Large intestine (tissue), 3 donors: Measurements from ENCODE around the gene FBN1. TPM values are rescaled to one million over a fixed set of nuclear protein-coding genes. Genes with fewer than 3 reads are reported as not detected.

ENCODE experiments used
- DNase-seq, 2 donors: peaks; one replicate each; pipeline versions ENCODE4 v3.0.0 to v3.0.0-alpha.2; 2013
- H3K27ac ChIP-seq: one replicate; pipeline ENCODE4 v1.5.1; 2013; ENCODE audit warnings: low read length
- H3K27me3 ChIP-seq: 2 replicates; pipeline ENCODE4 v1.6.1; 2013; ENCODE audit warnings: low read length; ENCODE audit not compliant: control insufficient read depth, insufficient read depth
- H3K36me3 ChIP-seq: 2 replicates; pipeline ENCODE4 v1.6.1; 2013; ENCODE audit warnings: low read length; ENCODE audit not compliant: control insufficient read depth, insufficient read depth
- H3K4me1 ChIP-seq: one replicate; pipeline ENCODE4 v1.6.1; 2013; ENCODE audit warnings: low read length; ENCODE audit not compliant: control insufficient read depth, insufficient read depth
- H3K4me3 ChIP-seq: one replicate; pipeline ENCODE4 v1.5.1; 2013; ENCODE audit warnings: low read length
- H3K9me3 ChIP-seq: one replicate; pipeline ENCODE4 v1.6.1; 2013; ENCODE audit warnings: mild to moderate bottlenecking, low read depth, low read length, moderate library complexity; ENCODE audit not compliant: control insufficient read depth
- WGBS: methylation state at CpG from one replicate; pipeline ENCODE4 v1.1.5; 2013; ENCODE audit warnings: low lambda C conversion rate; ENCODE audit not compliant: insufficient coverage; 5-methylcytosine and 5-hydroxymethylcytosine counted together
- polyA plus RNA-seq: library from polyadenylated mRNA; unstranded; fragments of 120-200 nt; gene quantifications from one replicate; pipeline ENCODE4 v1.2.1, GENCODE V29; 2013

Gene FBN1
- polyA plus RNA-seq, 1 donor: 49.6 TPM

- Histone ChIP-seq H3K36me3 (no peaks in the 10 kb centered on the region), H3K27ac (no peak overlapping the region), H3K4me1 (no peaks in the 10 kb centered on the region), H3K4me3 (no peak overlapping the region), H3K27me3 (no peaks in the 10 kb centered on the region), H3K9me3 (no peaks in the 10 kb centered on the region)
- no CpG with 5 or more reads among the region's 2 CpGs for WGBS
- no peak for DNase-seq
Measured at GRCh38 chr15:48544778-48545177, 100.7 kb downstream of the FBN1 start.

GRCh38 chr15:48541341-48542278 lies 103.9 kb downstream of the FBN1 start:
- H3K4me1 ChIP-seq: no peaks in the 10 kb centered on the region
- no peaks in the 10 kb centered on the region for H3K27me3 ChIP-seq
- 89% methylated on average over 7 of the region's 10 CpGs for WGBS
- no peak for DNase-seq
- no peak overlapping the region for H3K27ac ChIP-seq
- H3K4me3 ChIP-seq: no peak overlapping the region
- H3K9me3 ChIP-seq: no peaks in the 10 kb centered on the region
- H3K36me3 ChIP-seq: no peaks in the 10 kb centered on the region

DNA sequence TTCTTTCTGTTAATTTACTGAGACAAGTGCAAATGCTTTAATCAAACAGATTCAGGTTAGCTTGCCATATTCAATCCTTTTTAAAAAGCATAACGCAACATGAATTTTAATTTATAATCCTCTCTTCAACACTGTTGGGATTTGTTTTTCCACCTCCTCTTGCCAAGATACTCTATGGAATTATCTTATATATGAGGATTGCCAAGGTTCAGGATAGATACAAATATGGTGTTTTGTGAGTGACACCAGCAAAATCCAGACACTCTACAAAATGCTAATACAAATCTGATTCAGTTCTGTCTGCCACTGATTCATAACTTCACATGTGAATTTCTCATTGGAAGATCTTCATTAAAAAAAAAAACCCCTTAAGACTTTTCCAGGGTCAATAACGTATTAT lies 104.8 kb downstream of the FBN1 start:
- WGBS: 84% methylated on average over 2 of the region's 2 CpGs
- DNase-seq: no peak

GRCh38 chr15:48538941-48539340 lies 106.6 kb downstream of the FBN1 start:
- no CpG with 5 or more reads among the region's 3 CpGs for WGBS
- H3K27me3 ChIP-seq: no peaks in the 10 kb centered on the region
- H3K9me3 ChIP-seq: no peaks in the 10 kb centered on the region

More for the DNA sequence above, 104.8 kb downstream of the FBN1 start:
- Histone ChIP-seq H3K27me3 (no peaks in the 10 kb centered on the region), H3K9me3 (no peaks in the 10 kb centered on the region), H3K36me3 (no peaks in the 10 kb centered on the region), H3K27ac (no peak overlapping the region), H3K4me1 (no peaks in the 10 kb centered on the region), H3K4me3 (no peak overlapping the region)

DNA sequence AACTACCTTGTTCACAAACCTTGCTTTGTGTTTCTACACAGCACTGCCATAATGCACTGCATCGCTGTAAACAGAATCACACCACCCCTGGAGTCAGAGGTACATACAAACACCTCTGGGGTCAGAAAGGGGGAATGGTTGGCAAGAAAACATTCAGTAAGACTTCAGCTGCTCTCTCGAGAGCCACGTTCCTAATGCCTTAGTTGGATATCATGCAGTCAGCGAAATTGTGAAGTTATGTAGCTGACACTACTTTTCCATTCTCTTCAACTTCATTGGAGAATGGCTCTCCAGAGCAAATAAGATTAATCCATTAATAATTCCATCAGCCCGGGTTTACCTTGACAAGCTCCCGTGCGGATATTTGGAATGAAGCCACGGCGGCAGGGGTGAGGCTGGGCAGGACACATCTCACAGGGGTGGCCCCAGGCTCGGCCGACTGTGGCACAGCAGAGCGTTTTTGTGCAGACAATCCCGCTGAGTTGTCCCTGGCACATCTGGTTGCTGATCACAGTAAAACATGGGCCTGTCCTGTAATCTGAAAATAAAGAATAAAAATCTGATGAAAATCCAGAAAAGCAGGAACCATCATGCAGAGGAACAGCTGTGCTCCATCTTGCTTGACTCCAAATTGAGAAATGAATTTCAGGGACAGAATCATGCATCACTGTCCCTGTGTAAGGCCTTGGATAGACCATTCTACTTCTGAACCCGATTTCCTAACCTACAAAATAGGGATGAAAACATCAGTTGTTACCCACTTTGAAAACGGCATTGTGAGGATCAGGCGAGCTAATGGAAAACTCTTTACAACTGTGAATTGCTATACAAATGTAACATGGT lies 108.0 kb downstream of the FBN1 start:
- H3K4me3 ChIP-seq: no peak overlapping the region
- H3K9me3 ChIP-seq: no peaks in the 10 kb centered on the region
- H3K27ac ChIP-seq: no peak overlapping the region
- 96% methylated on average over 4 of the region's 16 CpGs for WGBS
- H3K27me3 ChIP-seq: no peaks in the 10 kb centered on the region
- H3K4me1 ChIP-seq: no peaks in the 10 kb centered on the region
- no peak for DNase-seq
- no peaks in the 10 kb centered on the region for H3K36me3 ChIP-seq

More at GRCh38 chr15:48538941-48539340, 106.6 kb downstream of the FBN1 start:
- no peak for DNase-seq
- Histone ChIP-seq H3K4me1 (no peaks in the 10 kb centered on the region), H3K4me3 (no peak overlapping the region), H3K36me3 (no peaks in the 10 kb centered on the region), H3K27ac (no peak overlapping the region)

- H3K27ac ChIP-seq: no peak overlapping the region
- 73% methylated on average over 2 of the region's 3 CpGs for WGBS
- H3K9me3 ChIP-seq: no peaks in the 10 kb centered on the region
- no peak for DNase-seq
- no peaks in the 10 kb centered on the region for H3K36me3 ChIP-seq
- H3K4me3 ChIP-seq: no peak overlapping the region
- H3K4me1 ChIP-seq: no peaks in the 10 kb centered on the region
- H3K27me3 ChIP-seq: no peaks in the 10 kb centered on the region
Measured at GRCh38 chr15:48536681-48537091, 108.8 kb downstream of the FBN1 start.

GRCh38 chr15:48533982-48534381 lies 111.5 kb downstream of the FBN1 start:
- no peak for DNase-seq
- WGBS: 100% methylated on average over 1 of the region's 2 CpGs
- no peak overlapping the region for H3K4me3 ChIP-seq
- no peaks in the 10 kb centered on the region for H3K4me1 ChIP-seq
- H3K36me3 ChIP-seq: no peaks in the 10 kb centered on the region
- H3K27ac ChIP-seq: no peak overlapping the region
- no peaks in the 10 kb centered on the region for H3K9me3 ChIP-seq
- no peaks in the 10 kb centered on the region for H3K27me3 ChIP-seq

DNA sequence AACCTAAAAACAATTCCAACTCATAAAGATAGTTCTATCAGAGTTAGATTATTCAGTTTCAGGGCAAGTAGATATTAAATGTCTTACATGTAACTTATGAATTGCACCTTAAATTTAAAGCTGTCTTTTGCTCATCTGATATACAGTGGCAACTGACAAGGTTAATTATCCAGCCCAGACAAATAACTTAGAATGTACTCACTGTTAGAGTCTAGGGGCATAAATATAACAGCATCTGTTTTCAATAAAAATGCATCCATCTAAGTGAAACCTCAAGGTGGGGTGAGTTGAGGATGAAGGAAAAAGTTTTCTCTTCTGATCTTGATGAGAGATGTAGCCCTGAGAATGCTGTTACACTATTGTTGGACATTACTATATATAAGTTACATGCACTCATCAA lies 112.6 kb downstream of the FBN1 start:
- no peaks in the 10 kb centered on the region for H3K9me3 ChIP-seq
- H3K36me3 ChIP-seq: no peaks in the 10 kb centered on the region
- H3K27ac ChIP-seq: no peak overlapping the region
- H3K4me1 ChIP-seq: no peaks in the 10 kb centered on the region
- DNase-seq: no peak
- H3K27me3 ChIP-seq: no peaks in the 10 kb centered on the region
- H3K4me3 ChIP-seq: no peak overlapping the region

DNA sequence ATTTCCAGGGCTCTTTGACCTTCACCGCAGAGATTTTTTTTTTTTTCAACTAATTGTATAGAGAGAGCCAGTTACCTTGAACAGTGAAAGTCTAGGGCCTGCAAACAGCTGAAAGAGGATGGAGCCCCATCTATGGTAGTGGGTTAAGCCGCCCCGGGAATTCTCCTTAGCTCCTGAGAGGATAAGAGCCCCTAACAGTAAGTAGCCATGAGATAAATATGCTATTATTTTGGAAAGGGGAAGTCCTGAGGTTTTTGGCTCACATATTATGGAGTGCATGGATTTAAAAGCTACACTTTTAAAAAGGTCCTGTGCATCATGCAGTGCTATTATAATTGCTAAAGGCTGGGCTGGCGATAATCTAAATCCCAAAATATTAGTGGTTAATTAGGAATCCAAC lies 115.0 kb downstream of the FBN1 start:
- no peaks in the 10 kb centered on the region for H3K27me3 ChIP-seq
- no peaks in the 10 kb centered on the region for H3K9me3 ChIP-seq
- no peaks in the 10 kb centered on the region for H3K36me3 ChIP-seq
- WGBS: no CpG with 5 or more reads among the region's 4 CpGs
- no peak overlapping the region for H3K4me3 ChIP-seq
- H3K27ac ChIP-seq: no peak overlapping the region
- no peaks in the 10 kb centered on the region for H3K4me1 ChIP-seq
- no peak for DNase-seq

DNA sequence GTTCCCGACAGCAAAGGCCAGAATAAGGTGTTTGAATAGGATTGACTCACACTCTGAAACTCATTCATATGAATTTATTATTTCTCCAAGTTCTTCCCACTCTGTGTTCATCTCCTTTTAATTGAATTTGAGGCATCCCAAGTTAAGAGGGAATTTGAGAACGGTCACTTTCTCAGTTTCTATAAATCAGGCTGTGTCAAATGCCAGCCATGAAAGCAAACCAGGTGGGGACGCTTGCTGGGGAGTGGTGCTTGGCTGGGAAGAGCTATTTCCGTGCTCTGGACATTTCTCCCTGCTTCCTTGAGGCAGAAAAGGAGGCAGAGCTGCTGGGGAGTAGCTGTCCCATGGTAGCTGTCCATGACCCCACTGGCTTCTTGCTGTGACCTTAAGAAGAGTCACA lies 116.6 kb downstream of the FBN1 start:
- no CpG with 5 or more reads among the region's 4 CpGs for WGBS
- H3K4me3 ChIP-seq: no peak overlapping the region
- no peaks in the 10 kb centered on the region for H3K4me1 ChIP-seq
- H3K27ac ChIP-seq: no peak overlapping the region
- DNase-seq: no peak
- H3K36me3 ChIP-seq: no peaks in the 10 kb centered on the region
- H3K27me3 ChIP-seq: no peaks in the 10 kb centered on the region
- no peaks in the 10 kb centered on the region for H3K9me3 ChIP-seq
